Type B pancreatic cell (in vitro differentiated cells): ENCODE data around the gene PLPPR3. TPM values are rescaled to one million over a fixed set of nuclear protein-coding genes. Genes with fewer than 3 reads are reported as not detected.

ENCODE experiments used
- DNase-seq: peaks from one replicate; pipeline ENCODE4 v3.0.0; 2021; ENCODE audit warnings: mixed read lengths; ENCODE audit not compliant: unreplicated experiment; ENCODE audit errors: extremely low spot score
- H3K27ac Mint-ChIP-seq: 2 replicates; pipeline ENCODE4 v1.8.0; 2021; ENCODE audit warnings: mild to moderate bottlenecking, mixed read lengths
- H3K27me3 Mint-ChIP-seq: 2 replicates; pipeline ENCODE4 v1.8.0; 2021; ENCODE audit warnings: mixed read lengths
- H3K36me3 Mint-ChIP-seq: 2 replicates; pipeline ENCODE4 v1.8.0; 2021; ENCODE audit warnings: mixed read lengths
- H3K4me1 Mint-ChIP-seq: one replicate; pipeline ENCODE4 v1.8.0; 2021; ENCODE audit warnings: mixed read lengths; ENCODE audit not compliant: unreplicated experiment
- H3K4me3 Mint-ChIP-seq: 2 replicates; pipeline ENCODE4 v1.8.0; 2021; ENCODE audit warnings: mild to moderate bottlenecking, mixed read lengths
- H3K9me3 Mint-ChIP-seq: 2 replicates; pipeline ENCODE4 v1.8.0; 2021; ENCODE audit warnings: mixed read lengths
- CTCF ChIP-seq: fragments of 200-600 bp; sonication (generic); conservative IDR thresholded peaks from 2 replicates; pipeline ENCODE4 v1.5.0; 2021; ENCODE audit warnings: antibody characterized with exemption, mild to moderate bottlenecking
- total RNA-seq: library from RNA; stranded (reverse); gene quantifications from 2 replicates; pipeline ENCODE4 v1.2.1, GENCODE V29; 2021; ENCODE audit warnings: low replicate concordance

The PLPPR3 gene
- total RNA-seq, 1 donor from 2014 or later: 29.2 TPM

DNA sequence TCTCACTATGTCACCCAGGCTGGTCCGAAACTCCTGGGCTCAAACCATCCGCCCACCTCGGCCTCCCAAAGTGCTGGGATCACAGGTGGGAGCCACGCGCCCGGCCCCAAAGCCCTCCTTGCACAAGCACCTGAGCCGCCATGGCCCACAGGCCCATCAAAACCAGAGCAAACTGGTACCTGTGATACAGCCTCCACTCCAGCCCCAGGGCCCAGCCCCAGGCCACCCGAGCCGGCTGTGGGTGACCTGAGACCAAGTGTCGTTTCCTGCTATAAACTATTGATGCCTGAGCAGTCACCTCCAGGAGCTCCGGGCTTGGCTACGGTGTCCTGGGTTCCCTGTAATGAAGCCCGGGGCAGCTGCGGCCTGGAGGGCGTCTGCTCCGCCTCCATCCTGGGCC is 34.2 kb downstream of the PLPPR3 start:
- Mint-ChIP-seq H3K9me3 (no peaks in the 10 kb centered on the region), H3K27ac (no peak overlapping the region), H3K36me3 (no peaks in the 10 kb centered on the region), H3K27me3 (no peaks in the 10 kb centered on the region), H3K4me3 (no peak overlapping the region), H3K4me1 (peaks cover 24% of the 10 kb centered on the region)
- TF ChIP-seq CTCF: no peak
- DNase-seq: no peak

DNA sequence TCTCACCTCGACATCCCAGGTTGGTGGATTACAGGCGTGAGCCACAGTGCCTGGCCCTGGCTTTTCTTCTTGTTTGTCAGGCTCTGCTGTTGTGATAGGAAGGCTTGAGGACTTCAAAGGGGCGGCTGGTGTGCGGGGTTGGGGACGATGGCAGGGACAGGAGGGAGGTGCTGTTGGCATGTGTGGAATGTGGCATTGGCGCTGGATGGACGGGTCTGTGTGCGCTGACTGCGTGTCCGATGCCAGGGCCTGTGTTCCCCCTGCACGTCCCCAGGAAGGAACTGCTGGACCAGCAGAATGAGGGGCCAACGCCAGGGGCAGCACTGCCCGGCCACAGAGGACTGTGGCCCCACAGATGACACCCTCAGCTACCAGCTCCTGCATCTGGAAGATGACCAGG is 37.2 kb downstream of the PLPPR3 start:
- DNase-seq: no peak
- Mint-ChIP-seq H3K27ac (peak overlapping the region; percentile 29), H3K4me3 (no peak overlapping the region)

DNA sequence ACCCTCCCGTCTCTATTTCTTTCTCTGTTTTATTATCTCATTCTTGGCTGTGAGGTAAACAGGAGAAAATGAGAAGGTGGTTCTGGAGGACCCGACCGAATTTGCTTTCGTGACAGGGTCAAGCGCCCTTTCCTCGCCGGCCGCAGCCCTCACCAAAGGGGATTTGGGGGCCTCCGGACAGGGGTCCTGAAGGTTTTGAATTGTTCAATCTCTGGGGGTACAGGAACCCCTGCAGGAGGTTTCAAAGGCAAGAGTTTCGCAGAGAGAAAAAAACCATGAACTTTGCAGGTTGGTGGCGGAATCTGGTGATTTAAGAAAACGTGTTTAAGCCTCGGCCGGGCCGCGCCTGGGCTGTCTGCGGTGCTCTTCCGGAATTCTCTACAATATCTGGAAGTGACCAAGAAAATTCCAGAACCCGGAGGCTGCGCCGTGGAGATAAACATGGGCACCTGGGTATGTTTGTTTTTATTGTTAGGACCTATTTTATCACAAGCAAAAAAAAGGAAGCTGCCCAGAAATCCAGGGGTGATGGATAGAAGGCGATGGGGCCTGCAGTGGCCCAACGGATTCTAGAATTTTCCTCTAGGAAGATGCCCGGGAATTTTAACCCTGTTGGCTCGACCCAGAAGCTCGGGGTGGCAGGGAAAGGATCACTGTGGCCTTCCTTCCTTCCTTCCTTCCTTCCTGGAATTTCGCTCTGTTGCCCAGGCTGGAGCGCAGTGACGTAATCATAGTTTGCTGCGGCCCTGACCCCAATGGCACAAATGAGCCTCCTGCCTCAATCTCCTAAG is 38.7 kb downstream of the PLPPR3 start:
- no peak for TF ChIP-seq CTCF
- H3K27ac Mint-ChIP-seq: peak overlapping the region; percentile 74
- no peaks in the 10 kb centered on the region for H3K9me3 Mint-ChIP-seq
- no peaks in the 10 kb centered on the region for H3K36me3 Mint-ChIP-seq
- peak overlapping the region; percentile 64 for H3K4me3 Mint-ChIP-seq
- H3K27me3 Mint-ChIP-seq: no peaks in the 10 kb centered on the region
- peaks cover 16% of the 10 kb centered on the region for H3K4me1 Mint-ChIP-seq
- DNase-seq: no peak

More for the DNA sequence above, 37.2 kb downstream of the PLPPR3 start:
- Mint-ChIP-seq H3K36me3 (no peaks in the 10 kb centered on the region), H3K27me3 (no peaks in the 10 kb centered on the region), H3K4me1 (peaks cover 20% of the 10 kb centered on the region), H3K9me3 (no peaks in the 10 kb centered on the region)
- TF ChIP-seq CTCF: no peak

- Mint-ChIP-seq H3K9me3 (no peaks in the 10 kb centered on the region), H3K27me3 (no peaks in the 10 kb centered on the region), H3K4me3 (peak overlapping the region; percentile 64), H3K4me1 (peaks cover 16% of the 10 kb centered on the region), H3K36me3 (no peaks in the 10 kb centered on the region), H3K27ac (peak overlapping the region; percentile 74)
- peak; percentile 71 for DNase-seq
- no peak for TF ChIP-seq CTCF
Measured at GRCh38 chr19:782185-782877, 39.4 kb downstream of the PLPPR3 start.

DNA sequence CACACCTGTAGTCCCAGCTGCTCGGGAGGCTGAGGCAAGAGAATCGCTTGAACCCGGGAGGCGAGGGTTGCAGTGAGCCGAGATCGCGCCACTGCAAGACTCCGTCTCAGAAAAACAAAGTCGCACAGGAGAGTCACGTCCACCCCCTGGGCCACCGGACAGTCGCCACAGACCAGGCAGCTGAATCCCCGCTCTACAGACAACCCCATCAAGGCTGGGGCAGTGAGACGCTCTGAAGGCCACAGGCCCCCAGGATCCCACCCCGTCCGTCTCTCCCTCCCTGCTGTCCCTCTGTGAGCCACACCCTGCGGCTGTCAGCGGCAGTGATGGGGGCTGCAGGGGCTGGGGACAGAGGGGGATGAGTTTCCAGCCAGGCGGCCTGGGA is 40.0 kb downstream of the PLPPR3 start:
- no peak for TF ChIP-seq CTCF
- Mint-ChIP-seq H3K4me3 (no peak overlapping the region), H3K9me3 (no peaks in the 10 kb centered on the region), H3K27ac (peak overlapping the region; percentile 26), H3K27me3 (no peaks in the 10 kb centered on the region), H3K36me3 (no peaks in the 10 kb centered on the region), H3K4me1 (peaks cover 16% of the 10 kb centered on the region)
- no peak for DNase-seq
